DMS153 treated with DMSO at 0.1 percent for 48 hours (cell line): ENCODE results near the gene ADAMTS2.
"Not testable (repeated sequence)": the region's sequence is repeated elsewhere in the genome, so short reads cannot be mapped to it uniquely, and the experiment has no call there.

ENCODE experiments used
- DNase-seq: peaks from one replicate; lab custom pipeline; 2025; ENCODE audit not compliant: unreplicated experiment; lab: John Stamatoyannopoulos, UW

ADAMTS2 gene

DNA sequence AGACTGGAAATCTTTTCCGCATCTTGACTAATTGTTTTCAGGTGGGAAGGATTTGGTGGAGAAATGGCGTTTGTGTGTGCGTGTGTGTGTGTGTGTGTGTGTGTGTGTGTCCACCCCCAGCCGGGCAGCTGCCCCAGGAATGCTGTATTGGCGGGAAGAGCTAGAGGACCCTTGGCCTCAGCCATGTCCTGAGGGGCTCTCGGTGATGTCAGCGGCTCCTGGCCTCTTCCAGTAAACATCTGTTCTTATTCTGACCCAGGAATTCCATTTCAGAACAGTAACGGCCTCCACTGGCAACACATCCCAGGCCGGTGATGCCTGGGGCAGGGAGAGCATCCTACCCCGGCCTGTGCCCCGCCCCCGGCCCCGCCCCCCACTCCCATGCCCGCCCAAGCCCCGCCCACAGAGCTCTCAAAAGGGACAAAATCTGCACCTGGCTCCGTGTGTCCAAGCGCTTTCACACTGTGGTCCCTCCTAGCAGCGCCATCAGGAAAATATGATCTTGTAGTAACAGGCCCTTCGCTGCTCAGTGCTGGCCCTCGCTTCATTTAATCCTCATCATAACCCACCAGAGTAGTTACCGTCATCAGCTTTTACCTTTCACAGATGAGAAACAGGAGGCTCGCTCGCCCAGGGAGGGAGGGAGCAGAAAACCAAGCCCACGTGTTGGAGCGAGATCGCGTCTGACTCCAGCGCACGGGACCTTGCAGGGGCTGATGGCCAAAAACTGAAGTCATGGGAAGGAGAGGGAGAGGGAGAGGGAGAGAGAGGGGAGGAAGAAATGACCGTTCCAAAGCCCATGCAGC is 18.9 kb downstream of the ADAMTS2 start:
- no peak for DNase-seq

DNA sequence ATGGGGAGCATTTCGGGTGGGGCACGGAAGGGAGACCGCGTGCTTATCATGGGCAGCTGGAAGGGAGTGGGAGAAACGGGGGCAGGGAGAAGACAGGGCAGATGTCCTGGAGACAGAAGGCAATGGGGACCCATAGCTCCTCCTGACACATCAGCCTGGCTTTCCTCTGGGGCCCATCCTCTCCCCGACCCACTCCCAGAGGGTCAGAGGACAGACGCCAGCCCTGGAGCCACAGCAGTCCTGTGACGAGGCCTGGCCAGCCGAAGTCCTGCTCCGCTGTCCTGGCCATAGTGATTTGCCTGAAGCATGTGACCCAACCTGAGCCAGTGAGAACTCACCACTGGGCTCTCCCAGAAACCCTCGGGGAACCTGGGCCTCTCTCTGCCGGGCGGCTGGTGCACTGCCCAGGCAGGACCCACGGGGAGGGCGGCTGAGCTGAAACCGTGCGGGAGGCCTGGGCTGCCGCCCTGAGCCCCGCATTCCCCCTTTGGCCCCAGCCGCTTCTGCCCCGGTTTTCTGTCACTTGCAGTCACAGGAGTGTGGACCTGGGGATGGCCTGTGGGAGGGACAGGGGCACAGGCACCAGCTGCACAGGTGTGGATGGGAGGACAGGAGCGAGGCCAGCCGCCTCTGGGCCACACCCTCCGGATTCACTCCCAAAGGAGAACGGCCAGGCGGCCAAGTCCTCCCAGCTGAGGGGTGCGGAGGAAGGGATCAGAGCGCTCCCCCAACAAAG is 19.8 kb downstream of the ADAMTS2 start:
- DNase-seq: no peak

DNA sequence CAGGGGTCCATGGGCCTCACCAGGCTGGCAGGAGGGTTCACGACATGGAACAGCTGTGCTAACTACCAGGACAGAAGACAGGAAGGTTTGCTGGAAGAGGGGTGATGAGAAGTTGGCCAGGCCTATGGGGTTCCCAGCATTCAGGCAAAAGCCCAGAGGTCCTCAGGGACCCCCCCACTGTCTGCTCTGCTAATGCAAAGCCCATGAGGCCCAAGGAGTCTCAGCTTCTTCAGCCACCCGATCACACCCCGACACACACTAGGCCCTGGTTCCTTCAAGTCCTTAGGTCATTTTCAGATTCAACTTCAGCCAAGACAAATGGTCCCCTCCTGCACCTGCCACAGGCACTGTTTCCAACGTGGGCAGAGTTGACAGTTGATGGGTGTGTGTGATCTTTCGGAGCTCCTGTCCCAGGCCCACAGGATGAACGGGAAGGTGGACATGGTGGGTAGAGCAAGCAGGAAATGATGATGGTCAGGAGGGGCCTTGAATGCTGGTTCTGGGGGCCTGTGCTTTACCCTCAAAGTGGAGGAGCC is 20.4 kb downstream of the ADAMTS2 start:
- no peak for DNase-seq

DNA sequence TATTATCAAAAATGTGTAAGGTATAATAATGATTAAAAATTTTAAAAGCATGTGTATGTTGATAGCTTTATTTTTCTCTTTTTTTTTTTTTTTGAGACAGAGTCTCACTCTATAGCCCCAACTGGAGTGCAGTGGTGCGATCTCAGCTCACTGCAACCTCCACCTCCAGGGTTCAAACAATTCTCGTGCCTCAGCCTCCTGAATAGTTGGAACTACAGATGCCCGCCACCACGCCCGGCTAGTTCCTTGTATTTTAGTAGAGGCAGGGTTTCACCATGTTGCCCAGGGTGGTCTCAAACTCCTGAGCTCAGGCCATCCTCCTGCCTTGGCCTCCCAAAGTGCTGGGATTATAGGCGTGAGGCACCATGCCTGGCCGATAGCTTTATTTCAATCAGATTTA is 20.9 kb downstream of the ADAMTS2 start:
- not testable (repeated sequence) for DNase-seq

DNA sequence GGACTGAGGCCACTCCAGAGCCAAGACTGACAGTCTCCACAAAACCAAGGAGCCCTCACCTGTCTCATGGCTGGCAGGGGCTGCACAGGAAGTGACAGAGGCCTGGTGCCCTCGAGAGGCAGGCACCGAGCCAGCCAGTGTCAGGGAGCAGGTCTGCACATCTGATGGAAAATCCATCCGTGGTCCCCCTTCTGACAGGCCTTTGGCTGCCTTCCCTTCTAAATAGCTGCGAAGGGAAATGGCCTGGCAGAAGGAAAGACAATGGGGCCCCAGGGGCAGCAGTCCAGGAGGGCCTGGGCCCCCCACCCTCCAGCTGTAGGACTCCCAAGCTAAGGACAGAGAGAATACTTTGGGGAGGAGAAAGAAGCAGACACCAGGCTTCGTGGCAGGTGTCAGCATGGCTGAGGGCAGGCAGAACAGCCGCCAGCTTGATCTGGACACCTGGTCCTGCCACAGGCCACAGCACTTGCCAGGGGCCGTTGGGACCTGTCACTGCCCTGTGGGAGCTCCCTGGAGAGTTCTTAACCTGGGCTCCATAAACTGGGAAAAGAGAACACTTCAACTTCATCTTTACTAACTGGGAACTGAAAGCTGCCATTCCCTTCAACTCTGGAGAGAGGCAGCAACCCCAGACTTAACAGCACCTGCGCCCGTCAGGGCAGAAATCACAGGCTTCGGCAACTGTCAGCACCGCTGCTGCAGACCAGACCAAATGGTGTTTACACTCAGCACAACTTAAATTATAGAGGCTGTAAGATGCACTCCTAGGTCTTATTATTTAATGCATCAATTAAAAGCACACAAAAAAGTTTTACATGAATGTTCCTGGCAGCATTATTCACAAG is 22.0 kb downstream of the ADAMTS2 start:
- DNase-seq: no peak

DNA sequence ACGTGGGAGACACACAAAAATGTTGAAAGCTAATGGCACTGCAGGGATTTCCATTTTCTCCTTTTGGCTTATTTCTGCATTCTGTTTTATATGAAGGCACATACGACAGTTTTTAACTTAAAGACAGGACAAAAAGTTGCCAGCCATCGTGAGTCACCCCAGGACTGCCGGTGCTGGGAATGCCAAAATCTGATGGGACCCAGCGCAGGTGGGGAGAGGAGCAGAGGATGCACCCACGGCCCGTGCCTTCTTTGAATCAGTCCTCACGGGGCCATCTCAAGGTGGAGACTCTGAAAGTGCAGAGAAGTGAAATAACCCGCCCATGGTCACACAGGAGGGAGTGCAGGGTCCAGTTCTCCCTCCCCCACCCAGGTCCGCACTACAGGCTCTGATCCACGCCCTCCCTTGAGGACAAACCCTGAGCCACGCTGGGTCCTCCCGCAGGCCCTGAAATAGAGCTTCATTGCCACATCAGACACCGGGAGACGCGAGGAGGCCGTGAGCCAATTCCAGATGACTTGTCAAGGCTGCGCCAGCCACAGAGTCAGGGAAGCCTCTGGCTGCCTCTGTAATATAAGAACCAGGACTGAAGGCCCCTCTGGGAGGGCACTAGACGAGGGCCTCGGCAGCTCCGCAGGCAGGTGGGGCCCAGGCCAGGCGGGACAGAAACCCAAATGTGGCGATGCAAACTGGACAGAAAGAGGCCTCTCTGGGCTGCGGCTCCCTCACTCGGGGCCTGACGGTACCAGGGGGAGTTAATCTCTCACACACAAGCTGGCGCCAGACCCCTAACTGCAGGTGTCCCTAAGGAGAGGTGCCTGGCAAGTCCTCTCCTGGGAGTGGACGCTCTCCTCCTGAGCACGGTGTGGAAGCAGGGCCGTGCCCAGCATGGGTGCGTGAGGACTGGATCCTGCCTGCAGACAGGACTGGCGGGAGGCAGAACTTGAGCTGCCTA is 22.9 kb downstream of the ADAMTS2 start:
- DNase-seq: no peak

DNA sequence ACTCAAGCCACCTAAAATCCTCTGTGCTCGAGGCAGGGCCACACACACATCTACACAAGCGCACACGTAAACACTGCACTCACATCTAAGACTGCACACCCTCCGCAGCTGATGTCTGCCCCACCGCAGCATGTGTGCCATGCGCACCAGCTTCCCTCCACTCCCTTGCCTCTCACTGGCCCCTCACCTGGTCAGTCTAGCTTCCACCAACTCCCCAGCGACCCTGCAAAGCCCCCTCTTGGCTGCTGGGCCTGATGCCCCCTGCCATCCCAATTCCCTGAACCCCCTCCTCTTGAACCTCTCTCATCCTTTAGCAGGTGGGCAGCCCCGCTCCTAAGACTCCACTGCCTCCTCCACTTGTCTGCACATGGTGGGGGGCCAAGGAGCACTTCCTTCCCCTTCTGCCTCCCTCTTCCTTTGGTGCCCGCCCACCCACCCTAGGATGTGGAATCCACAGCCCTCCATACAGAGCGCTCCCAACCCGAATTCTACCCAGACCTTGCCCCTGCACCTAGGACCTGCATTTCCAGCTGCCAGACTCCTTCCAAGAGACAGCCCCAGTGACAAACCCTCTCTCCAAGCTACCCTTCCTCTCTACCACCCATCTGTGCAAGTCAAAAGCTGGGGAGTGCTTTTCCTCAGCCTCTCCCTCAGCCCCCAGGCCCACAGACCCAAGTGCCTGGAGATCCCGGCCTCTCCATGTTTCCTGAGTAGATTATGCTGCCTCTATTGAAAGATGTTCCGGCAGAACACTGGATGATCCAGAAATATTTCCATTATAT is 23.9 kb downstream of the ADAMTS2 start:
- DNase-seq: no peak

DNA sequence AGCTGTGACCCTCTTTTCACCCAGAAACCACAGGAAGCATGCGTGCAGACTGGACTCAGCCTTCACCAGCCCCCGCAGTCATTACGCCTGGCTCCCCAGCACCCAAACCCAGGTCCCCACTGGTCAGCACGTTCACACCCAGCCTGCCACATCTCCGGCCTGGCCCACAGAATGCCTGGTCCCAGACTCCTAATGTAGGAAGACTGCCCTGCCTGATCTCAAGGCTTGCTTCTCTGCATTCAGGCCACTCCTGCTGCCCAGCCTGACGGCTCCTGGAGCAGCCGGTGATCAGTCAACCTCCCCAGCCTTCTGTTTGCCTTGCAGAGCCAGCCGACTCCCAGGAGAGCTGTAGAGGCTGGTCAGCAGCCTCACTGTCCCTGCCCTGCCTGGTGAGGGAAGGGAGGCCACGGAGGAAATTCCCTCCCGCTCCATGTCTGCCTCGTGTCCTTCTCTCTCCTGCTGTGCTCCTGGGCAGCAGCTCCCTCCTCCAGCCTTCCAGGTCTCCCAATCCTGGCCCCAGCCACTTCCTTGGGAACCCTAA is 25.4 kb downstream of the ADAMTS2 start:
- no peak for DNase-seq

DNA sequence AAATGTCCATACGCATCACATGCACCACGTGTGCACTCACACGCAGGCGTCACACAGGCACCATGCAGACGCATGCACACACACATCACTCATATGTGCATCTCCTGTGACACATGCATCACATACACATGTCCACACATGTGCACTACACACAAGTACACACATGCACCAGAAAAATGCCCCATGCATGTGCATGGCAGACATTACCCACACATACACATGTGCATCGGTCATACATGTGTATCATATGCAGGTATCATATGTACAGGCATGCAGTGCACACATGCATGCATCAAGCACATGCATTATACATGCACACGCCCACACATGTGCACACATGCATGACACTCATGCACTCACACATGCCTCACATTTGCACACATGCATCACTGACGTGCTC is 26.1 kb downstream of the ADAMTS2 start:
- no peak for DNase-seq

DNA sequence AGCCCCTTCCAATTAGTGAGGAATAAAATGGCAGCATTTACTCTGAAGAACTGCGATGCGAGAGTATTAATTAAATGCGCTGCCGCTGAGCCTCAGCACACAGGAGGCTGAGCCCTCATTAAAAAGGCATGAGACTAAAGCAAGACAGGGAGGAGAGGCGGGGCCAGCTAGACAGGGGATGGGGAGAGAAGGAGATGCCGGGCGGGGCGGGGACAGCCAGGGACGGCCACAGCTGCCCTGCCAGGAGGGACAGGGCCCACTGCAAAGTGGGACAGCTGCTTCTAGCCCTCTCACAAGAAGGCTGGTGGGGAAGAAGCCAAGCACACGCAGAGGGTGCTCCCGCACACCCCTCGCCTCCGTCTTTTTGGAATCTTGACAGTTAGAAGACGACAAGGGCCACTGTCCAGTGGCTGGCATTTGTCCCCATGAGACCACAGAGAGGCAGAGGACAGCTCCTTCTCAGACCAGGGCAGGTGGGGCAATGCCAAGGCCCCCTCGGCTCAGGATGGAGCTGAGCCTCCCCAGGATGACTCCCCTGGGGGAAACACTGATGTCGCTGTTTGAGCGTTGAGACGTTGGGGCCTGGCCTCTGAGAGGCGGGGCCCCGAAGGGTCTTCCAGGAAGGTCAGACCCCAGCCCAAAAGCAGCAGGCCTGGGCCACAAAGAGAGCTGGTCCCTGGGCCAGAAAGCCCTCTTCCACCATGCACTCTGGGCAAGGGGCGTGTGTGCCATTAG is 26.9 kb downstream of the ADAMTS2 start:
- DNase-seq: no peak

DNA sequence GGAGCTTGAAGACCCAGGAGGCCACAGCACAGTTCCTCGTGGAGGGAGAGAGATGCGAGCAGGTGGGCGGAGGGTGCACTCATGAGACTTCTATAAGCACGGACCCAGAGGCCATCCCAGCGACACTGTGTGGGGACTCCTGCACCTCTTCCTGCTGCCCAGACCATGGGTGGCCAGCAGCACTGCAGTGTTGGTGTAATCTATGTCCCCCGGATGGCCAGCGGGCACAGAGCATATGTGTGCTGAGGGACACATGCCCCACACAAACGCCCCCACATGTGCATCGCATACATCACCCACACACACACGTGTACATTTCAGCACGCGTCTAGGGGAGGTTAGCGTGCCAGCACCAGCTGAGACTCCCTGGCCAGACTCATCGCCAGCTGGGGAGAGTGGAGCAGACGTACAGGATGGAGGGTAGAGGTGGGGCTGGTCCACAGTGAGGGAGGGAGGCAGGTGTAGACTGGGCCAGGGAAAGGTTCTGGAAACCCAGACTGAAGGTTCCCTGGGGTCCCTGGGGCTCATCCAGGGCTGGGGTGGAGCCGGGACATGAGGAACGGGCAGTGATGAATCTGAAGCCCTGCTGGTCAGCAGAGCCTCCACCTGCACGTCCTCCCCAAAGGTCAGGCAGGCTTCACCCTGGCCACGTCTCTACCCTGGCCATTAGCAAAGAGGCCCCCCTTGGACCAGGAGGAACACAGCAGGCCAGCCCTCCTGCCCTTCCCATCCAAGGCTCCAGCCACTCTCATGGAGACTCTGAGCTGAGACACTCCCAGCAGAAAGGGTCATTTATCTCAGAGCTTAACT is 27.6 kb downstream of the ADAMTS2 start:
- DNase-seq: no peak

DNA sequence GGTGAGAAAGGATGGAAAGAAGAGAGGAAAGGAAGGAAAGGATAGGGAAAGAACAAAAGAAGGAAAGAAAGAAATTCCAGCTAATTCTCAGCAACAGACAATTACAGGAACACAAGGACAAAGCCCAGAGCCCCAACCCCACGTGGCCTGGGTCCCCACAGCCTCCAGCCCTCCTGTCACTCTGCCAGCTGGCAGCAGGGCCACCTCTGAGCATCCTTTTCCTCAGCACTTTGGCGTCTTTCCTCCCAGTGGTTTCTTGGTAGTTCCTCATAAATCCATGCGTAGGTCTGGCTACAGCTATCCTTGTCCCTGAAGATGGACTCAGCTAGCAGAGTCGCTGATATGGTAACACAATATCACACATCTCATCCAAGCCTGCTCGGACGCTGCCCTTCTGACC is 28.3 kb downstream of the ADAMTS2 start:
- no peak for DNase-seq

DNA sequence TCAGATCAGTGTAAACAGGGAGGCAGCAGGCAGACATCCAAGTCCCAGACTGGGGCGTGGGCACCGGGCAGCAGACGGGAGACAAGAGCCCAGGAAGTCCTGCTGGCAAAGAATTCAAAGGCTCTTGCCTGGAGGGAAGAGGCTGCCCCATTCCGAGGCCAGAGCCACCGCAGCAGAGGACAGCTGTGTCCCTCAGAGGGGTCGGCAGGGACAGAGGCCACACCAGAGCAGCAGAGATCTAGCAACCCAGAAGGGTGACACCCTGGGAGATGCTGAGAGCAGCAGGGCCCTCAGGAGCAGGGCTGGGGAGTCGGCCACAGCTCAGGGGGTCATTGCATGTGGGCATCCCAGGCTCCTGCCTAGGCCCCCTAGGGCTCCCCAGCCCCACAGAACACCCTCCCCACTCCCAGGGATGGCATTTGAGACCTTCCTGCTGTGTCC is 29.1 kb downstream of the ADAMTS2 start:
- DNase-seq: no peak

DNA sequence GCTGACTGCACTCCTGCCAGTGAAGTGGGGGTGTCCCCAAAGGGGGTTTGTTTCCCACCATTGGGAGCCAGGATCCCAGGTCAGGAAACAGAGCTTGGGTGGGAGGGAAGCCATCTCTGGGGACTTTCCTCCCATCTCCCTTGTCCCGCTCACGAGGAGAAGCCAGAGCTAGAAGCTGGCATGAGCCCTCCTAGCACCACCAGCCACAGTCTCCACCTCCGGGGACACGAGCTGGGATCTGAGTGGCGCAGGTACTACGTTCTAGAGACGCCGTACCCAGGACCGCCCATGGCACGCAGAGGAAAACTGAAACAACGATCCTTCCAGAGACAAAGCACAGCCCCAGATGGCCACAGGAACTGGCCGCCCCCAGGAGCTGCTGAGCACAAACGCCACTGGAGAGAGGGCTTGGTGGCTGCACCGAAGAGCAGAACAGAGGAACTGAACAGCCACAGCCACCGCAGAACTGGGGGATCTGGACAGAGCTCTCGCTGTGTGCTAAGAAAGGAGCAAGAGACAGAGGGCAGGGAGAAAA is 29.8 kb downstream of the ADAMTS2 start:
- DNase-seq: no peak

DNA sequence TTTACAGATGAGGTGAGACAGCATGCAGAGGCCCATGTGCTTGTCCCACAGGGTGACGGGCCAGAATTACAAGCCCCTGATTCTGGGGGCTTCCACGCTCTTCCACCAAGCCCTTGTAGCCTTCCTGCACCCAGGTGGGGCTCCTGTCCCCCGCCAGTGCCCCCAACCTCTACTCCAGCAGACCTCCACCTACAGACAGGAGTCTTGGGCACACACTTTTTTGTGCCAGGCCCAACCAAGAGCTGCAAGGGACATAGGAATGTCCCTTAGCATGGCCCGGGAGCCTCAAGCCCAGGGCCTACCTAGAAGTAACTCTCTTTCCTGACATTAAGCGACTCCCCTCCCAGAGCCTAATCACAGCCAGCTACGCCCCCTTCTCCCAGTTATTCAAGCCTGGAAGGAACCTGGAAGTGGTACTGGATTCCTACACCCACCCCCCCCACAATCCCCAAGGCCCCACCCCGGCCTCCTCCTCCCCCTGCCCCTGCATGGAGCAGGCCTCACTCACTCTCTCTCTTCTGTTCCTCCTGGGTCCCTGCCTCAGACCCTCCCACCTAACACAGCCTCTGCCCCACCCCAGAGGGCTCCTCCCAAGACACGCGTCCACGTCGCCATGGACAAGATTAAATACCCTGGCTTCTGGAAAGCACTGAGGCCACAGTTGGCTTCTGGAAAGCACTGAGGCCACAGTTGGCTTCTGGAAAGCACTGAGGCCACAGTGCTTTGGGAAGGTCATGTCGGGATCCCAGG is 30.5 kb downstream of the ADAMTS2 start:
- no peak for DNase-seq

DNA sequence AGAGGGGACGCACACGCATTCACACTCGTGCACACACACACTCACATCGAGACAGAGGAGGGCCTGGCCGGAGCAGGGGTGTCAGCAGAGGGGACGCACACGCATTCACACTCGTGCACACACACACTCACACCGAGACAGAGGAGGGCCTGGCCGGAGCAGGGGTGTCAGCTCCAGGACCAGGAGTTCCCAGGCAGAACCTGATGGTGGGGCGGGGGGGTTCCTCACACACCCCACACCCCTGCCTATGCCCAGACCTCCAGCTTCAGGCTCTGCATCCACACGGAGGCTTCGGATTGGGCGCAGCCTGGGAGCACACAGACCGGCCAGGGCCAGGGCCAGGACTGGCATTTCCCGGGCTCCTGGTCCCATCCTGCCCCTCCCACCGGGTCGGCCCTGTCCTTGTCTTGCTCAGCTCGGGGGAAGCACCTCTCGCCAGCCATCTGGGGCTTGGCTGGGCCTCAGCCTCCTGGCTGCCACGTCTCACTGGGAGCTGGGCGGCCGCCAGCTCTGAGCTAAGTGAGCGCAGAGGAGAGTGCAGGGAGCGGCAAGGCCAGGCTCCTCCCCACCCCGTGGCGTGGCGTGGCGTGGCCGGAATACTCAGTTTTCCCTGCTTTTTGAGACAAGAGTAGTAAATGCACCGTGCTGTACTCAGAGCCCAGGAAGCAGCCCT is 31.3 kb downstream of the ADAMTS2 start:
- no peak for DNase-seq
